OCI-LY1 (cell line): ENCODE data around the gene GOT2.

Experiments
- CTCF ChIP-seq: fragments of 200-600 bp; sonication (generic), shearing (Covaris generic); IDR thresholded peaks from 2 replicates; pipeline ENCODE4 v1.5.1; 2017; ENCODE audit warnings: mild to moderate bottlenecking, antibody characterized with exemption, low read length, moderate library complexity, mixed read lengths
- EZH2 ChIP-seq: fragments of 200-600 bp; sonication (generic), shearing (Covaris generic); IDR thresholded peaks from 2 replicates; pipeline ENCODE4 v1.8.0; 2017; ENCODE audit warnings: borderline replicate concordance, mixed run types, mild to moderate bottlenecking, antibody characterized with exemption, low read length, moderate library complexity, mixed read lengths

DNA sequence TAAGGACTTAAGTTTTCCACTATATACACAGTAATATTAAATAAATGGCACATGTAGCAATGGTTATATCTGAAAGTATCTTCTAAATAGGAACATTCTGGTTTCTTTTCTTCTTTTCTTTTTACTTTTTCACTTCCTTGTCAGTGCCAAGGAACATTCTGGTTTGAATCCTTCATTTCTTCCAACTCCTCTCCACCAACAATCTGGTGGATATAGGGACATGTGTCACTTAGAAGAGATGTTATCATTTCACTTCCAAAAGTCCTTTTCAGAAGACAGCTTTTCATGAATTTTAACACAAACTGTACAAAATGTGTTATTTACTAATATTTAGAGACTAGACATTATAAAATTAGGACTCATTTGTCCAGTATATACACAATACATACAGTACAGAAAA is 7.9 kb upstream of the GOT2 start:
- TF ChIP-seq CTCF = no peak
- TF ChIP-seq EZH2 = no peak
